HEK293 (cell line): ENCODE results near the gene IRAK4.

ENCODE experiments used
- BCL11B ChIP-seq: fragments of 450-650 bp; formaldehyde crosslinking; IDR thresholded peaks from 2 replicates; pipeline ENCODE4 v1.5.1; 2016; ENCODE audit warnings: low read depth, missing biosample characterization, missing genetic modification characterization
- CTCF ChIP-seq: fragments of 450-650 bp; formaldehyde crosslinking; IDR thresholded peaks from 2 replicates; pipeline ENCODE4 v1.5.1; 2016; ENCODE audit warnings: missing biosample characterization, missing genetic modification characterization
- MYNN ChIP-seq: fragments of 450-650 bp; formaldehyde crosslinking; IDR thresholded peaks from 2 replicates; pipeline ENCODE4 v1.5.1; 2016; ENCODE audit warnings: missing biosample characterization, missing genetic modification characterization, borderline replicate concordance
- MZF1 ChIP-seq: fragments of 450-650 bp; formaldehyde crosslinking; IDR thresholded peaks from 2 replicates; pipeline ENCODE4 v1.5.1; 2017; ENCODE audit warnings: missing biosample characterization, missing genetic modification characterization, borderline replicate concordance
- RBAK ChIP-seq: fragments of 450-650 bp; formaldehyde crosslinking; IDR thresholded peaks from 2 replicates; pipeline ENCODE4 v1.5.1; 2016; ENCODE audit warnings: missing biosample characterization, missing genetic modification characterization
- ZNF239 ChIP-seq: fragments of 450-650 bp; formaldehyde crosslinking; IDR thresholded peaks from 2 replicates; pipeline ENCODE4 v1.5.1; 2016; ENCODE audit warnings: missing biosample characterization, missing genetic modification characterization

DNA sequence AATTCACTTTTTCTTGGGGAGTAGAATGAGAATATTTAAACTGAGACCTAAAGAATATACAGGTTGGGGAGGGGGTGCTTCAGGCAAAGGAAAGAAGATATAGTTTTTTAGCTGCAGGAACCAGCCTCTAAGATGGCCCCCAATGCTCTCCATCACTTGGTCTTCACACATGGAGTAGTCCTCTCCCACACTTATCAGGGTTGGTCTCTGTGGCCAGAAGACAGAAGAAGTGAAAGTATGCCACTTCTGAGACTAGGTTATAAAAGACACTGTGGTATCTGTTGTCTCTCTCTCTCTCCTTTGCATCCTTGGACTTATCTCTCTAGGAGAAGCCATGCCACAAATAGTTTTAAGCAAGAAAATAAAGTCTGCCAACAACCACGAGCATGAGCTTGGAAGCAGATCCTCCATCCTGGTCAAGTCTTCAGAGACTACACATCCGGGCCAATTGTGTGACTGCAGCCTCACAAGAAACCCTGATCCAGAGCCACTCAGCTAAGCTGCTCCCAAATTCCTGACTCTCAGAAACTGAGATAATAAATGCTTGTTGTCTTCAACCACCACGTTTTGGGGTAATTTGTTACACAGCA, 18.1 kb upstream of the IRAK4 start:
- TF ChIP-seq MZF1 (tag by site-specific recombination): no peak
- TF ChIP-seq ZNF239 (tag by site-specific recombination): no peak
- TF ChIP-seq CTCF: no peak
- no peak for TF ChIP-seq RBAK (tag by site-specific recombination)
- TF ChIP-seq BCL11B: no peak
- TF ChIP-seq MYNN (tag by site-specific recombination): no peak
